Measurements from ENCODE around the gene GSTM3.
"Not testable (repeated sequence)": the region's sequence is repeated elsewhere in the genome, so short reads cannot be mapped to it uniquely, and the experiment has no call there.

GSTM3 gene

GRCh38 chr1:109697861-109698260 lies 43.0 kb downstream of the GSTM3 start:
- DNase-seq (ENCODE audit: low spot score) = not testable (repeated sequence)

DNA sequence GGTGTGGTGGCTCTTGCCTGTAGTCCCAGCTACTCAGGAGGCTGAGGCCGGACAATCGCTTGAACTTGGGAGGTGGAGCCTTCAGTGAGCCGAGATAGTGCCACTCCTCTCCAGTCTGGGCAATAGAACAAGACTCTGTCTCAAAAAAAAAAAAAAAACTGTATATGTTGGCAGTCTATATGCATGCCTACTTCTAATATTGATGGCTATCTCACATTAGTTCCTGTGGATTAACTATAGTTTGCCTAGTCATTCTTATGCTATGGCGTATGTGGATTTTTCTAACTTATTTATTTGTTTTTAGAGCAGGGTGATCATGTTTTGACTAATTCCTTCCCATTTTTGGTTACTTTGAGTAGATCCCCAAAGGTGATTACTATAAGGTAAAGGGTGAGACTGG lies 43.8 kb downstream of the GSTM3 start:
- no peak for DNase-seq (ENCODE audit: low spot score)

DNA sequence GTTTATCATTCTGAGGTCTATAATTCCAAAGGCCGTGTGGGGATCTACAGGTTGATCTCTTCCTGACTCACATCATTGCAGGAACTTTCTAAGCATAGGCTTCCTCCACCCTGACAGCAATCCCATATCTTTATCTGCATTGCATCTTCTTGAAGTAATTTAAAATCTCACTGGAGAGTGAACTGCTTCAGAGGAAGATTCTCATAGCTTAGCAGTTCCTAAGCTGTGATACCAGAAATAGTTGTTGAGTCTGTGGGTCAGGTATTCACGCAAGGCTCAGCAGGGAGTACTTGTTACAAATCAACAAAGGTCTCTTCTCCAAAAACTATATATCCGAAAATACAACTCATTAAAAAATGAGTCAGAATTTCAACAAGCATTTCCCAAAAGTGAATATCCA lies 45.7 kb downstream of the GSTM3 start:
- DNase-seq (ENCODE audit: low spot score) = not testable (repeated sequence)

DNA sequence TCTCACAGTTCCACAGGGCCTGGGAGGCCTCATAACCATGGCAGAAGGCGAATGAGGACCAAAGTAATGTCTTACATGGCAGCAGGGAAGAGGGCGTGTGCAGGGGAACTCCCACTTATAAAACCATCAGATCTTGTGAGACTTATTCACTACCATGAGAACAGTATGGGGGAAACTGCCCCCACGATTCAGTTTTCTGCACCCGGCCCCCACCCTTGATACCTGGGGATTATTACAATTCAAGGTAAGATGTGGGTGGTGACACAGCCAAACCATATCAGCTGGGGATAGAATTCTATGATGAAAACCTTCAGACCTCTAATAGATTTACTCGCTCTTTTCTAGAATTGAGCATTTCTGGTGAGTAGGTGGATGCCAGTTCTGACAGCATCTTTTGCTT lies 46.4 kb downstream of the GSTM3 start:
- not testable (repeated sequence) for DNase-seq (ENCODE audit: low spot score)

- DNase-seq (ENCODE audit: low spot score) = peak; percentile 27
Measured at GRCh38 chr1:109691759-109692158, 49.1 kb downstream of the GSTM3 start.

DNA sequence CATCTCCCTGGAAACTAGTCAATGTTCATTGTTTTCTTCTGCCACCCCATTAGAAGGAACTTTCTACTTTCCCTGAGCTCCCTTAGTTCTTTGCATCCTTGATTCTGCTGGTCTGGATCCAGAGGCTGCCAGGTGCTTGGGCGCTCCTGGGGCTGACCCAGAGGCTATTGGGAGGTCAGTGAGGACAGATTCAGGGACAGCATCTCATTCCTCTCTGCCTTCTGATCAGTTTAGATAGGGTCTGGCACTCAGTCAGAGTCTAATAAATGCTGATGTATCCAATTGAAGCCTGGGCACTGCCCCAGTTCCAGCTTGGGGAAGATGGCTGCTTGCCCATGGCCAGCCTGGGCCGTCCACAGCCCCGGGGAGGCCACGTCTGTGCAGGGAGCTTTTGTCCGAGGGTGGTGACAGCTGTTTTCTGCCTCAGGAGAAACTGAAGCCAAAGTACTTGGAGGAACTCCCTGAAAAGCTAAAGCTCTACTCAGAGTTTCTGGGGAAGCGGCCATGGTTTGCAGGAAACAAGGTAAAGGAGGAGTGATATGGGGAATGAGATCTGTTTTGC lies 50.9 kb downstream of the GSTM3 start:
- DNase-seq (ENCODE audit: low spot score) = peak; percentile 26

GRCh38 chr1:109687641-109688499 lies 53.0 kb downstream of the GSTM3 start, which contains the start of gene GSTM1:
TSS of gene GSTM1 (plus strand) at chr1:109687817. CDS start at chr1:109687874, 57 bp downstream.
- DNase-seq (ENCODE audit: low spot score) = peak; percentile 79

DNA sequence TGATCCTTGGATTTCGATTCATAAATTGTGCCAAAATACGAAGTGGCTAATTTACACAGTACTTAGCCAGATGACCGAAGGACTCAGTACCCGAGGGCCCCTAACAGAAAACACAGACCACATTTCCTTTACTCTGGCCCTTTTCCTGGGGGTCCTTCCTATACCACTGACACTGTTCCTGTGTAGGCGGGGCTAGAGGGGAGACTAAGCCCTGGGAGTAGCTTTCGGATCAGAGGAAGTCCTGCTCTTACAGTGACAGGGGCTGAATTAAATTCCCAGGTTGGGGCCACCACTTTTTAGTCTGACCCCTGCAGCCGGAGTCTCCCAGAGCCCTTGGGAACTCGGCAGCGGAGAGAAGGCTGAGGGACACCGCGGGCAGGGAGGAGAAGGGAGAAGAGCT lies 53.7 kb downstream of the GSTM3 start:
- not testable (repeated sequence) for DNase-seq (ENCODE audit: low spot score)

- DNase-seq (ENCODE audit: low spot score) = not testable (repeated sequence)
Measured at GRCh38 chr1:109685890-109686289, 54.9 kb downstream of the GSTM3 start.

DNA sequence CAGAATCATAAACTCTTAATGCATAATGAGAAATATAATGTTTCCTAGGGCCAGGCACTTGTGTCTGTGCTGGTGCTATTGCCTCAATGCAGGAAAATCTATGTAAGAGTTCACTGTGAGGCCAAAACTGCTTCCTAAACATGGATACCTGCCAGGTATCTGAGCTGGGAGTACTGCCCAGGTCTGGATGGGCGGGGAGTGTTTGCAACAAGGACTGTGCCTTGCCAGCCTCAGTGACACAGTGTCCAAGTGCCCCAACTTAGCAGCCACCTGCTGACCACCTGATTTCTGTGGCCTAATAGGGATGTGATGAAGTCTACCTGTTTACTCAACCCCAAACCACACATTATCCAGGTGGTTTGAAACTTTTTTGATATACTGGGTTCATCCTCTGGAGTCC lies 55.4 kb downstream of the GSTM3 start:
- not testable (repeated sequence) for DNase-seq (ENCODE audit: low spot score)

DNA sequence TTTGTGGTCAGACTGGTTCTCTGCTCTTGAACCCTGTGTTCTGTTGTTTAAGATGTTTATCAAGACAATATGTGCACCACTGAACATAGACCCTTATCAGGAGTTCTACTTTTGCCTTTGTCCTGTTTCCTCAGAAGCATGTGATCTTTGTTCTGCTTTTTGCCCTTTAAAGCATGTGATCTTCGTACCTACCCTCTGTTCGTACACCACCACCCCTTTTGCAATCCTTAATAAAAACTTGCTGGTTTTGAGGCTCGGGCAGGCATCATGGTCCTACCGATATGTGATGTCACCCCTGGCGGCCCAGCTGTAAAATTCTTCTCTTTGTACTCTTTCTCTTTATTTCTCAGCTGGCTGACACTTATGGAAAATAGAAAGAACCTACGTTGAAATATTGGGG lies 56.1 kb downstream of the GSTM3 start:
- not testable (repeated sequence) for DNase-seq (ENCODE audit: low spot score)
